ENCODE measurements around the gene FOXP1. TPM values are rescaled to one million over a fixed set of nuclear protein-coding genes. Genes with fewer than 3 reads are reported as not detected.

FOXP1 gene
- total and polyA plus RNA-seq, 2 of the 8 experiments (the other 6 are each of a cell fraction or from before 2014, with no cell fraction given), result 13.9 to 25.4 TPM

DNA sequence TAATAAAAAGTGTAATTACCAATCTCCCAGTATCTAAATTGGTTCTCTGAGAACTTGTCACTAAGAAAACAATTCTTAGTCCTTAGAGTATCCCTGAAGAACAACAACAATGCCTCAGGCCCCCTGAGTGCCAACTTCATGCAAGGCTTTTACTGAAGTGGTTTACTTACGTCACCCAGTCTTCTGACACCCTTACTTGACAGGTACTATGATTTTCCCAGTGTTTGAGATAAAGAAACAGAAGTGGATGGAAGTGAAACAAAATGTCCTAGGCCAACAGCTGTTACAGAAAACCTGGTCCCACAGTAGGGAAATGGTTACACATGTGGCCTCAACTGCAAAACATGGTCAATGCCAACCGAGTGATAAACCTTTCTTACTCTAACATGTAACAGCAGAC lies 331.1 kb downstream of the FOXP1 start:
- POLR2A ChIA-PET (ENCODE audit: partially characterized antibody), result no interaction called here
- Histone ChIP-seq H2BK15ac (ENCODE audit: low read length) (no peak overlapping the region), H3K9me3 (ENCODE audit: insufficient read depth in 2 of 2, low read depth in 1 of 2, low read length in 1 of 2) (no peaks in the 10 kb centered on the region), H3K36me3 (ENCODE audit: control insufficient read depth in 2 of 4, insufficient read depth in 4 of 4, low read length in 3 of 4) (no peaks in the 10 kb centered on the region), H4K20me1 (replicated peaks in 1 of 2; ENCODE audit: control insufficient read depth in 1 of 2, insufficient read depth in 2 of 2, low read length in 2 of 2) (no peaks in the 10 kb centered on the region), H4K91ac (replicated peaks; ENCODE audit: insufficient read length, low read length) (no peak overlapping the region), H2BK120ac (replicated peaks; ENCODE audit: low read depth, low read length) (no peak overlapping the region), H3K23me2 (ENCODE audit: low read depth, low read length) (no peaks in the 10 kb centered on the region), H3K18ac (ENCODE audit: extremely low read depth, low read length) (no peak overlapping the region), H3K23ac (ENCODE audit: insufficient read length) (no peak overlapping the region), H4K5ac (ENCODE audit: insufficient read length, low read depth, low read length) (no peak overlapping the region), H3K27me3 (replicated peaks in 1 of 4; ENCODE audit: control insufficient read depth in 3 of 4, extremely low read depth in 1 of 4, insufficient read depth in 3 of 4, low read length in 3 of 4) (no peaks in the 10 kb centered on the region), H2BK5ac (ENCODE audit: low read depth, low read length) (no peak overlapping the region), H4K8ac (ENCODE audit: extremely low read depth, insufficient read depth, low read length) (no peak overlapping the region), H3K79me1 (ENCODE audit: low read depth, low read length) (peaks cover 5% of the 10 kb centered on the region), H3K4ac (replicated peaks; ENCODE audit: insufficient read length, low read depth, low read length) (no peak overlapping the region), H3K4me2 (ENCODE audit: insufficient read depth in 1 of 2, low read depth in 2 of 2, low read length in 2 of 2) (no peak overlapping the region), H3K9ac (replicated peaks in 1 of 4; ENCODE audit: extremely low read depth in 1 of 4, low read depth in 3 of 4, low read length in 3 of 4) (no peak overlapping the region), H2AFZ (ENCODE audit: low read length) (no peak overlapping the region), H2AK5ac (ENCODE audit: low read depth, low read length) (no peak overlapping the region), H2BK20ac (ENCODE audit: low read length) (no peak overlapping the region), H3K4me1 (replicated peaks in 1 of 4; ENCODE audit: control insufficient read depth in 3 of 4, insufficient read depth in 4 of 4, low read length in 3 of 4) (peaks cover 0 to 9% (median 3%) of the 10 kb centered on the region in 4 experiments; a peak in 3 of 7 replicates), H3K56ac (replicated peaks; ENCODE audit: insufficient read length, low read depth, low read length) (no peak overlapping the region), H2BK12ac (ENCODE audit: low read depth, low read length) (no peak overlapping the region), H3K4me3 (ENCODE audit: extremely low read depth in 1 of 4, insufficient read depth in 2 of 4, low read depth in 3 of 4, low read length in 4 of 4) (no peak overlapping the region), H3K79me2 (ENCODE audit: control insufficient read depth in 1 of 2, insufficient read depth in 2 of 2, low read length in 2 of 2) (peaks cover 2 to 24% of the 10 kb centered on the region in 2 experiments; a peak in 2 of 4 replicates), H3K14ac (ENCODE audit: insufficient read length) (no peak overlapping the region), H3K27ac (ENCODE audit: low read depth, low read length) (no peak overlapping the region)
- TF ChIP-seq, protein P1, sequence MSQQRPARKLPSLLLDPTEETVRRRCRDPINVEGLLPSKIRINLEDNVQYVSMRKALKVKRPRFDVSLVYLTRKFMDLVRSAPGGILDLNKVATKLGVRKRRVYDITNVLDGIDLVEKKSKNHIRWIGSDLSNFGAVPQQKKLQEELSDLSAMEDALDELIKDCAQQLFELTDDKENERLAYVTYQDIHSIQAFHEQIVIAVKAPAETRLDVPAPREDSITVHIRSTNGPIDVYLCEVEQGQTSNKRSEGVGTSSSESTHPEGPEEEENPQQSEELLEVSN (IDR thresholded peaks at IDR 0.05), result no peak
- TF ChIP-seq RBBP5 (IDR thresholded peaks at IDR 0.05; ENCODE audit: borderline replicate concordance, low read depth, low read length) (no peak), CEBPB (IDR thresholded peaks at IDR 0.05; ENCODE audit: low read depth, low read length) (no peak), BCL11A (IDR thresholded peaks at IDR 0.05; ENCODE audit: low read depth in 2 of 2, low read length in 2 of 2) (no peak), SP4 (IDR thresholded peaks at IDR 0.05; ENCODE audit: low read length) (no peak), MAX (IDR thresholded peaks at IDR 0.05) (no peak), NRF1 (IDR thresholded peaks at IDR 0.05; ENCODE audit: low read depth, low read length) (no peak), BACH1 (IDR thresholded peaks at IDR 0.05; ENCODE audit: low read length) (no peak), BRCA1 (IDR thresholded peaks at IDR 0.05; ENCODE audit: low read depth, low read length) (no peak), TBP (IDR thresholded peaks at IDR 0.05; ENCODE audit: low read depth, low read length) (no peak), TEAD4 (IDR thresholded peaks at IDR 0.05; ENCODE audit: low read depth, low read length) (no peak), SP1 (IDR thresholded peaks at IDR 0.05; ENCODE audit: low read depth, low read length) (no peak), YY1 (IDR thresholded peaks at IDR 0.05; ENCODE audit: low read depth, low read length) (no peak), ATF3 (IDR thresholded peaks at IDR 0.05; ENCODE audit: insufficient read depth, low read depth, low read length) (no peak)
- DNase-seq (ENCODE audit: low read depth in 1 of 2, low spot score in 2 of 2) (no peak), FAIRE-seq (no peak)
- CTCF ChIA-PET (ENCODE audit: partially characterized antibody), result no interaction called here
- WGBS, 2 experiments (ENCODE audit: extremely low coverage in 1 of 2, insufficient coverage in 1 of 2, insufficient read length in 1 of 2, insufficient replicate concordance in 2 of 2, low coverage in 1 of 2, low lambda C conversion rate in 2 of 2, missing lambda C conversion rate in 1 of 2), result 88% methylated on average over 2 of the region's 2 CpGs; no CpG with 5 or more reads in 1 of the 2 experiments

All from H1 (cell line).